Measurements from ENCODE around the gene MXRA8. TPM values are rescaled to one million over a fixed set of nuclear protein-coding genes. Genes with fewer than 3 reads are reported as not detected.

MXRA8 gene
- total RNA-seq, 1 donor from 2014 or later, result 440 TPM

DNA sequence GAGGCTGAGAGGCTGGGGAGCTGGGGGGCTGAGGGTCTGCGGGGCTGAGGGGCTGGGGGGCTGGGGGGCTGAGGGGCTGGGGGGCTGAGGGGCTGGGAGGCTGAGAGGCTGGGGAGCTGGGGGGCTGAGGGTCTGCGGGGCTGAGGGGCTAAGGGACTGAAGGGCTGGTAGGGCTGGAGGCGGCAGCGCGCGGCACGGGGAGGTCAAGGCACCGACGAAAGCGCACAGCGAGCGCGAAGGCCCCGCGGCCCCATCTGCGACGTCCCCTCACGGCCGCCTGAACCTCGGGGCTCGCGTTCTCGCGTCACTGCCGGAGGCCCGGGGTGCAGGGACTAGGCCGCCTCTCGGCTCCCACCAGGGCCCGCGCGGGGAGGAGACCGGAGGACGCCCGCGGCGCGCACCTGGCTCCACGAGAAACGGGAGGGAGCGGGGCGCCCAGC is 34.3 kb downstream of the MXRA8 start:
- peaks cover 4% of the 10 kb centered on the region for H3K36me3 Mint-ChIP-seq (ENCODE audit: unreplicated experiment)
- H3K4me3 Mint-ChIP-seq (ENCODE audit: unreplicated experiment), result peak overlapping the region; percentile 85
- peaks cover 23% of the 10 kb centered on the region for H3K4me1 Mint-ChIP-seq (ENCODE audit: unreplicated experiment)
- peak overlapping the region; percentile 77 for H3K27ac Mint-ChIP-seq (ENCODE audit: unreplicated experiment)
- TF ChIP-seq, protein P1, sequence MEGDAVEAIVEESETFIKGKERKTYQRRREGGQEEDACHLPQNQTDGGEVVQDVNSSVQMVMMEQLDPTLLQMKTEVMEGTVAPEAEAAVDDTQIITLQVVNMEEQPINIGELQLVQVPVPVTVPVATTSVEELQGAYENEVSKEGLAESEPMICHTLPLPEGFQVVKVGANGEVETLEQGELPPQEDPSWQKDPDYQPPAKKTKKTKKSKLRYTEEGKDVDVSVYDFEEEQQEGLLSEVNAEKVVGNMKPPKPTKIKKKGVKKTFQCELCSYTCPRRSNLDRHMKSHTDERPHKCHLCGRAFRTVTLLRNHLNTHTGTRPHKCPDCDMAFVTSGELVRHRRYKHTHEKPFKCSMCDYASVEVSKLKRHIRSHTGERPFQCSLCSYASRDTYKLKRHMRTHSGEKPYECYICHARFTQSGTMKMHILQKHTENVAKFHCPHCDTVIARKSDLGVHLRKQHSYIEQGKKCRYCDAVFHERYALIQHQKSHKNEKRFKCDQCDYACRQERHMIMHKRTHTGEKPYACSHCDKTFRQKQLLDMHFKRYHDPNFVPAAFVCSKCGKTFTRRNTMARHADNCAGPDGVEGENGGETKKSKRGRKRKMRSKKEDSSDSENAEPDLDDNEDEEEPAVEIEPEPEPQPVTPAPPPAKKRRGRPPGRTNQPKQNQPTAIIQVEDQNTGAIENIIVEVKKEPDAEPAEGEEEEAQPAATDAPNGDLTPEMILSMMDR (IDR thresholded peaks at IDR 0.05), result no peak
- no peaks in the 10 kb centered on the region for H3K27me3 Mint-ChIP-seq (ENCODE audit: unreplicated experiment)
- DNase-seq (ENCODE audit: extremely low spot score, unreplicated experiment), result no peak
- no peaks in the 10 kb centered on the region for H3K9me3 Mint-ChIP-seq (ENCODE audit: unreplicated experiment)

DNA sequence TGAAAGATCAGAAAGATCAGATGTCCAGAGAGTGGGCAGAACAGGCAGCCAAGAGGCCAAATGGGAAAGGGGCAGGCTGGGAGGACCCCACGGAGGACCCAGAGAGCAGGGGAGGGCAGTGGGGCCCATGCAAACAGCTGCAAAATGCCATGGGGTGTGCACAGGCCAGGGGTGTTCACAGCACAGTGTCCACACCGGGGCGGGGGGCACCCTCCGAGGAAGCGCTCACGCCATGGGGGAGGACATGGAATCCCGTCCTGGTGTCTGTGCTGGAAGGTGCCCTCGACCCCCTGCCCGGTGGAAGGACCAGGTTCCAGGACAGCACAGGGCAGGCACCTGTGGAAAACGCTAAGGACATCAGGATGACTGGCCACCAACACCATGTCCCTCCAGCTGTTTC is 35.4 kb downstream of the MXRA8 start:
- peaks cover 30% of the 10 kb centered on the region for H3K4me1 Mint-ChIP-seq (ENCODE audit: unreplicated experiment)
- no peak for DNase-seq (ENCODE audit: extremely low spot score, unreplicated experiment)
- H3K27me3 Mint-ChIP-seq (ENCODE audit: unreplicated experiment), result no peaks in the 10 kb centered on the region
- peak overlapping the region; percentile 80 for H3K4me3 Mint-ChIP-seq (ENCODE audit: unreplicated experiment)
- no peaks in the 10 kb centered on the region for H3K9me3 Mint-ChIP-seq (ENCODE audit: unreplicated experiment)
- TF ChIP-seq, protein P1 (IDR thresholded peaks at IDR 0.05), result no peak
- H3K27ac Mint-ChIP-seq (ENCODE audit: unreplicated experiment), result no peak overlapping the region
- H3K36me3 Mint-ChIP-seq (ENCODE audit: unreplicated experiment), result peaks cover 4% of the 10 kb centered on the region

DNA sequence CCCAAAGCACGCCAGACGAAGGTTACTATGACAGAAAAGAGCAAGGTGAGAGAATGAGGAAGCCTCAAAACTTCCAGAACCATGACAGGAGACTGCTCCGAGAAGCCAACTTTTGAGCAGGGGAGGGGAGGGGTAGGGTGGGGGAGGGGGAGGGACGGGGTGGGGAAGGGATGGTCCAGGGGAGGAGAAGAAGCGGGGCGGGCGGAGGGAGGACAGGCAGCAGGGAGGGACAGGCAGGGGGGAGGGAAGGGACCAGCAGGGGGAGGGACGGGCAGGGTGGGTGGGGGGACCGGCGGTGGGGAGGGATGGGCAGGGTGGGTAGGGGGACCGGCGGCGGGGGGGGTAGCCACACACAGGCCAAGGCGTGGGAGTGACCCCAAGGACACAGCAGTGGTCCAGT is 35.9 kb downstream of the MXRA8 start:
- Mint-ChIP-seq H3K27me3 (ENCODE audit: unreplicated experiment) (no peaks in the 10 kb centered on the region), H3K36me3 (ENCODE audit: unreplicated experiment) (peaks cover 4% of the 10 kb centered on the region), H3K4me3 (ENCODE audit: unreplicated experiment) (peak overlapping the region; percentile 65), H3K9me3 (ENCODE audit: unreplicated experiment) (no peaks in the 10 kb centered on the region), H3K27ac (ENCODE audit: unreplicated experiment) (no peak overlapping the region), H3K4me1 (ENCODE audit: unreplicated experiment) (peaks cover 34% of the 10 kb centered on the region)
- TF ChIP-seq, protein P1 (IDR thresholded peaks at IDR 0.05), result no peak
- DNase-seq (ENCODE audit: extremely low spot score, unreplicated experiment), result no peak

DNA sequence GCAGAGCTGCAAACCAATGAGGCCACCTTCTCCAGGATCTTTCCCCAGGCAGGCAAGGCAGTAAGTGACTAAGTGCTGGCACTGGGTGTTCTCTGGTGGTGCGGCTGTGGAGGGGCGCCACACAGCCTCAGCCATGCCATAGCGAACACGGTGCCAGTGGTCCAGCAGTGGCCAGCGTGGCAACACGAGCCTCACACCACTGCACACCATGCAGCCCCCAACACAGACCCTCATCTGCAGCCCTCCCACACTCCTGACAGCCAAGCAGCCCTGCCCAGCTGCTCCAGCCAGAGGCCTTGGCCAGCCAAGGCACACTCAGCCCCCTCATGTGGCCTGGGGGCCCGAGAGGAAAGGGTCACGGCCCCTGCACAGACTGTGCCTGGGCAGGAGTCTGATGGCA is 36.9 kb downstream of the MXRA8 start:
- Mint-ChIP-seq H3K4me3 (ENCODE audit: unreplicated experiment) (no peak overlapping the region), H3K9me3 (ENCODE audit: unreplicated experiment) (no peaks in the 10 kb centered on the region), H3K4me1 (ENCODE audit: unreplicated experiment) (peaks cover 34% of the 10 kb centered on the region), H3K27me3 (ENCODE audit: unreplicated experiment) (no peaks in the 10 kb centered on the region), H3K27ac (ENCODE audit: unreplicated experiment) (no peak overlapping the region), H3K36me3 (ENCODE audit: unreplicated experiment) (peaks cover 4% of the 10 kb centered on the region)
- TF ChIP-seq, protein P1 (IDR thresholded peaks at IDR 0.05), result no peak
- DNase-seq (ENCODE audit: extremely low spot score, unreplicated experiment), result no peak

DNA sequence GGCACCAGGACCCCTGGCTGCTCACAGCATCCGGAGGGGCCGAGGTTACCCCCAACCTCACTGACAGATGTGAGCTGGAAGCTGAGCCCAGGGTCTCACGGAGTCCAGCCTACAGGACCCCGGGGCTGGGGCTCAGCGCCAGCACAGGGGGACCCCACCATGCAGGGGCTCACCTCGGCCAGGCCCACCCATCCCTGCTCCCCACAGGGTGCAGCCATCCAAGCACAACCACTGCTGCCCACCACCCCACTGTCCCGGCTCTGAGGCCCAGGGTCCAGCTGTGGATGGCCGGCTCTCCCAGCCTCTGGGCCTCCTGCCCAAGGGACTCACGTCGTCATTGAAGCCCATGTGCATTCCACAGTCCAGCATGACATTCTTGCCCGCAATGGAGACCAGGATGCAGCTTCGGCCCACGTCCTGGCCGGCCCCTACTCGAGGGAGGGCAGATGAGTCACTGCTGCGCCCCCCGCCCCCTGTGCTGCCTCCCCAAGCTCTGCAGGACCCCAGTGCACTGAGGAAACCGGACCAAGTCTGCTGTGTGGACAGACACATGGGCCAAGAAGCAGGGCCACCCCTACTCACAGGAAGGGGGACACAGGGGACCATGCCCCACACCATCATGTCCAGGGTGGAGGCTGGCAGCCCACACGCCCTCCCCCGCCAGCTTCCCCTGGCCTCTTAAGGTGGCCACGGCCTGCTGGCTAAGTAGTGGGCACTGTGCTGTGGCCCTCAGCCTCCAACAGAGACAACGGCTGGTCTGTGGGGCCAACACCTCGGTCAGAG is 37.5 kb downstream of the MXRA8 start:
- Mint-ChIP-seq H3K36me3 (ENCODE audit: unreplicated experiment) (peaks cover 8% of the 10 kb centered on the region), H3K9me3 (ENCODE audit: unreplicated experiment) (no peaks in the 10 kb centered on the region), H3K27ac (ENCODE audit: unreplicated experiment) (no peak overlapping the region), H3K27me3 (ENCODE audit: unreplicated experiment) (no peaks in the 10 kb centered on the region), H3K4me1 (ENCODE audit: unreplicated experiment) (peaks cover 31% of the 10 kb centered on the region), H3K4me3 (ENCODE audit: unreplicated experiment) (no peak overlapping the region)
- TF ChIP-seq, protein P1 (IDR thresholded peaks at IDR 0.05), result no peak
- DNase-seq (ENCODE audit: extremely low spot score, unreplicated experiment), result no peak
